ENCODE results near the gene TBC1D1. TPM values are rescaled to one million over a fixed set of nuclear protein-coding genes. Genes with fewer than 3 reads are reported as not detected.

TBC1D1 gene
- total RNA-seq (115 TPM), polyA plus RNA-seq (74.7 TPM)

- Histone ChIP-seq H3K27ac (ENCODE audit: low read depth) (peak within 1 kb of the TSS; percentile 82), H3K4me3 (ENCODE audit: low read depth, low read length) (peak within 1 kb of the TSS; percentile 98), H3K4me1 (ENCODE audit: insufficient read depth) (no peaks in the 10 kb centered on the region), H3K36me3 (ENCODE audit: insufficient read depth) (no peaks in the 10 kb centered on the region)
- WGBS, result under 1% methylated on average over 43 of the region's 43 CpGs
- DNase-seq (ENCODE audit: extremely low spot score), result no peak
Measured at GRCh38 chr4:37890801-37891259, at the start of gene TBC1D1. Gene TBC1D1, plus strand, starts transcription at chr4:37891084. Its CDS starts 11,012 bp downstream, at chr4:37902096.

GRCh38 chr4:37844204-37844603, 46.7 kb upstream of the TBC1D1 start:
- no peak overlapping the region for H3K4me3 ChIP-seq (ENCODE audit: low read depth, low read length)
- no peak overlapping the region for H3K27ac ChIP-seq (ENCODE audit: low read depth)
- H3K36me3 ChIP-seq (ENCODE audit: insufficient read depth), result peaks cover 5% of the 10 kb centered on the region
- no peak for DNase-seq (ENCODE audit: extremely low spot score)
- no peaks in the 10 kb centered on the region for H3K4me1 ChIP-seq (ENCODE audit: insufficient read depth)
- 97% methylated on average over 5 of the region's 5 CpGs for WGBS

GRCh38 chr4:37845201-37845600, 45.7 kb upstream of the TBC1D1 start:
- WGBS, result 97% methylated on average over 4 of the region's 4 CpGs

GRCh38 chr4:37847311-37847884, 43.5 kb upstream of the TBC1D1 start:
- Histone ChIP-seq H3K36me3 (ENCODE audit: insufficient read depth) (peaks cover 5% of the 10 kb centered on the region), H3K4me3 (ENCODE audit: low read depth, low read length) (no peak overlapping the region), H3K27ac (ENCODE audit: low read depth) (no peak overlapping the region), H3K4me1 (ENCODE audit: insufficient read depth) (no peaks in the 10 kb centered on the region)
- 67% methylated on average over 5 of the region's 5 CpGs for whole genome bisulfite sequencing
- DNase-seq (ENCODE audit: extremely low spot score), result no peak

More at GRCh38 chr4:37845201-37845600, 45.7 kb upstream of the TBC1D1 start:
- Histone ChIP-seq H3K4me3 (ENCODE audit: low read depth, low read length) (no peak overlapping the region), H3K27ac (ENCODE audit: low read depth) (no peak overlapping the region), H3K4me1 (ENCODE audit: insufficient read depth) (no peaks in the 10 kb centered on the region), H3K36me3 (ENCODE audit: insufficient read depth) (peaks cover 5% of the 10 kb centered on the region)
- no peak for DNase-seq (ENCODE audit: extremely low spot score)

GRCh38 chr4:37852376-37852775, 38.5 kb upstream of the TBC1D1 start:
- DNase-seq (ENCODE audit: extremely low spot score), result no peak
- no peaks in the 10 kb centered on the region for H3K4me1 ChIP-seq (ENCODE audit: insufficient read depth)
- no peak overlapping the region for H3K4me3 ChIP-seq (ENCODE audit: low read depth, low read length)
- H3K36me3 ChIP-seq (ENCODE audit: insufficient read depth), result peaks cover 2% of the 10 kb centered on the region
- WGBS, result 88% methylated on average over 2 of the region's 2 CpGs
- H3K27ac ChIP-seq (ENCODE audit: low read depth), result no peak overlapping the region

GRCh38 chr4:37858112-37858511, 32.8 kb upstream of the TBC1D1 start:
- no peak for DNase-seq (ENCODE audit: extremely low spot score)
- WGBS, result 97% methylated on average over 4 of the region's 4 CpGs
- Histone ChIP-seq H3K4me1 (ENCODE audit: insufficient read depth) (no peaks in the 10 kb centered on the region), H3K36me3 (ENCODE audit: insufficient read depth) (no peaks in the 10 kb centered on the region), H3K4me3 (ENCODE audit: low read depth, low read length) (no peak overlapping the region), H3K27ac (ENCODE audit: low read depth) (no peak overlapping the region)

GRCh38 chr4:37858872-37859271, 32.0 kb upstream of the TBC1D1 start:
- Histone ChIP-seq H3K4me1 (ENCODE audit: insufficient read depth) (no peaks in the 10 kb centered on the region), H3K4me3 (ENCODE audit: low read depth, low read length) (no peak overlapping the region), H3K27ac (ENCODE audit: low read depth) (no peak overlapping the region), H3K36me3 (ENCODE audit: insufficient read depth) (no peaks in the 10 kb centered on the region)
- no peak for DNase-seq (ENCODE audit: extremely low spot score)

GRCh38 chr4:37860266-37860665, 30.6 kb upstream of the TBC1D1 start:
- Histone ChIP-seq H3K4me1 (ENCODE audit: insufficient read depth) (no peaks in the 10 kb centered on the region), H3K27ac (ENCODE audit: low read depth) (no peak overlapping the region), H3K36me3 (ENCODE audit: insufficient read depth) (no peaks in the 10 kb centered on the region), H3K4me3 (ENCODE audit: low read depth, low read length) (no peak overlapping the region)
- no peak for DNase-seq (ENCODE audit: extremely low spot score)
- WGBS, result 97% methylated on average over 1 of the region's 1 CpG

- H3K4me3 ChIP-seq (ENCODE audit: low read depth, low read length), result no peak overlapping the region
Measured at GRCh38 chr4:37862961-37863360, 27.9 kb upstream of the TBC1D1 start.

GRCh38 chr4:37864786-37865185, 26.1 kb upstream of the TBC1D1 start:
- Histone ChIP-seq H3K27ac (ENCODE audit: low read depth) (no peak overlapping the region), H3K4me3 (ENCODE audit: low read depth, low read length) (no peak overlapping the region), H3K36me3 (ENCODE audit: insufficient read depth) (no peaks in the 10 kb centered on the region), H3K4me1 (ENCODE audit: insufficient read depth) (no peaks in the 10 kb centered on the region)
- WGBS, result 76% methylated on average over 4 of the region's 4 CpGs
- DNase-seq (ENCODE audit: extremely low spot score), result no peak

More at GRCh38 chr4:37862961-37863360, 27.9 kb upstream of the TBC1D1 start:
- Histone ChIP-seq H3K4me1 (ENCODE audit: insufficient read depth) (no peaks in the 10 kb centered on the region), H3K27ac (ENCODE audit: low read depth) (no peak overlapping the region), H3K36me3 (ENCODE audit: insufficient read depth) (no peaks in the 10 kb centered on the region)
- DNase-seq (ENCODE audit: extremely low spot score), result no peak
- 89% methylated on average over 4 of the region's 4 CpGs for WGBS

GRCh38 chr4:37865450-37865849, 25.4 kb upstream of the TBC1D1 start:
- WGBS, result 81% methylated on average over 3 of the region's 3 CpGs
- H3K4me3 ChIP-seq (ENCODE audit: low read depth, low read length), result no peak overlapping the region
- no peaks in the 10 kb centered on the region for H3K4me1 ChIP-seq (ENCODE audit: insufficient read depth)
- no peak for DNase-seq (ENCODE audit: extremely low spot score)
- H3K27ac ChIP-seq (ENCODE audit: low read depth), result no peak overlapping the region
- no peaks in the 10 kb centered on the region for H3K36me3 ChIP-seq (ENCODE audit: insufficient read depth)

- 87% methylated on average over 3 of the region's 3 CpGs for WGBS
- no peak overlapping the region for H3K4me3 ChIP-seq (ENCODE audit: low read depth, low read length)
- DNase-seq (ENCODE audit: extremely low spot score), result no peak
- no peak overlapping the region for H3K27ac ChIP-seq (ENCODE audit: low read depth)
- H3K4me1 ChIP-seq (ENCODE audit: insufficient read depth), result no peaks in the 10 kb centered on the region
- H3K36me3 ChIP-seq (ENCODE audit: insufficient read depth), result no peaks in the 10 kb centered on the region
Measured at GRCh38 chr4:37867102-37867501, 23.8 kb upstream of the TBC1D1 start.

GRCh38 chr4:37868238-37868637, 22.6 kb upstream of the TBC1D1 start:
- no peak overlapping the region for H3K4me3 ChIP-seq (ENCODE audit: low read depth, low read length)
- no peaks in the 10 kb centered on the region for H3K4me1 ChIP-seq (ENCODE audit: insufficient read depth)
- H3K36me3 ChIP-seq (ENCODE audit: insufficient read depth), result no peaks in the 10 kb centered on the region
- no peak for DNase-seq (ENCODE audit: extremely low spot score)
- WGBS, result 94% methylated on average over 4 of the region's 4 CpGs
- no peak overlapping the region for H3K27ac ChIP-seq (ENCODE audit: low read depth)

- Histone ChIP-seq H3K4me1 (ENCODE audit: insufficient read depth) (peaks cover 1% of the 10 kb centered on the region), H3K36me3 (ENCODE audit: insufficient read depth) (no peaks in the 10 kb centered on the region), H3K27ac (ENCODE audit: low read depth) (no peak overlapping the region), H3K4me3 (ENCODE audit: low read depth, low read length) (no peak overlapping the region)
- 73% methylated on average over 1 of the region's 1 CpG for WGBS
- no peak for DNase-seq (ENCODE audit: extremely low spot score)
Measured at GRCh38 chr4:37872310-37872988, 18.4 kb upstream of the TBC1D1 start.

All from urinary bladder (tissue), 4 donors.